GM19043 (cell line): ENCODE measurements around the gene BEST3.
"Not testable (repeated sequence)": the region's sequence is repeated elsewhere in the genome, so short reads cannot be mapped to it uniquely, and the experiment has no call there.

Source experiments
- ATAC-seq: cut with Tn5 transposase; IDR thresholded peaks from one replicate; pipeline ENCODE4 v1.9.1; 2021; ENCODE audit warnings: low read depth; ENCODE audit not compliant: unreplicated experiment

Gene BEST3

DNA sequence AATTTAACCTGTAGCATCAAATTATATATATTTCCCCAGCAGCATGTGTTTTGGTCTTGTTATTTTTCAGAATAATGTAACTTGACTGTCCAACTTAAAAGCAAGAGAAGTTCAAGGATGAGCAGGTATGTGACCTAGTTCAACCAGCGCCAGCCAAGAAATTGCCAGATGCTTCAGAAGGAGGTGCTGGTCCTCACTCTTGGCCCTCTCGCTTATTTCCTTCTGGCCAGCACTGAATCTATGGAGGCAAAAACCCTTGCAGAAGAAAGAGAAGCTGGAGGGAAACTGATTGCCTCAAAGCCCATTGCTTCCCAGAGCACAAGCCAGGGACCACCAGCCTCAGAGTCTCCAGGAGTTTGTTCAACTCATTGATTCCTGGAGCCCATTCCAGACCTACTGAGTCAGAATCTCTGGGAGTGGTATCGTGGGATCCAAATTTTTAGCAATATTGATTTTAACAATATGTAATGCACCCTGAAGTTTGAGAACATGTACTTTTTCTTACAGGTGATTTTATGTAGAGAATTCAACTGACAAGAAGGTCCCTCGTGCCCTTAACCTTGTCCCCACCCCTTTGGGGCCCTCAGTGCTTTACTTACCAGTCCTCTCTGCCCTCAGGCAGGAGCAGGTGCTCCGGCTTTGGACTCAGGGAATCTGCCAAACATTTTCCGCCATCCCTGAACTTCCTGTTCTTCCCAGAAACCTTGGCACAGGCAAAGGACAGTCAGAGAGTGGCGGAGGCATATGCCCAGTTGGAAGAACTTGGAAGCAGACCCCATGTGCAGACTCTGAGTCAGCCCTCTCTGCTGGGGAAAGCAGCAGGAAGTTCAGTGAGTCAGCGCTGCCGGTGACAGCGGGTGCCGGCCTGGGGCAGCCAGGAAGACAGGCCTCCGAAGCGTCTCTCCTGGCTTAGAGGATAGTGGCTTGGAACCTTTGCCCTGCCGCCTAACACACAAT is 10.4 kb downstream of the BEST3 start:
- peak; percentile 57 for ATAC-seq

DNA sequence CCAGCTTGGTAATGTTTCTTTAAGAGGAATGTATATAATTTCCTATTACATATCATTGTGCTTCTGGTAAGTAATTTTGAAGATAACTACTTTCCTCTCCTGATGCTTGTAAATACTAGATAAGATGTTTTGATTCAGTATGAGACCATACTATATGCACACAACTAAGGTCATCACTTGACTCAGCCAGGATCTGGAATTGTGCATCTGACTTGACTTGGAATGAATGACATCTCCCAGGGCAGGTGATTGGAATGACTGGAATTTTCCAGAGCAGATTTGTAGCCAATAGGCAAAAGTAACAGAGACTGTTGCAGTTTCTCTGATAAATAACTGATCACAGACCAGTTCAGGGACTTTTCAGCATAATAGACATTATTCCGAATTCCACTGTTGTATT is 11.1 kb downstream of the BEST3 start:
- no peak for ATAC-seq

DNA sequence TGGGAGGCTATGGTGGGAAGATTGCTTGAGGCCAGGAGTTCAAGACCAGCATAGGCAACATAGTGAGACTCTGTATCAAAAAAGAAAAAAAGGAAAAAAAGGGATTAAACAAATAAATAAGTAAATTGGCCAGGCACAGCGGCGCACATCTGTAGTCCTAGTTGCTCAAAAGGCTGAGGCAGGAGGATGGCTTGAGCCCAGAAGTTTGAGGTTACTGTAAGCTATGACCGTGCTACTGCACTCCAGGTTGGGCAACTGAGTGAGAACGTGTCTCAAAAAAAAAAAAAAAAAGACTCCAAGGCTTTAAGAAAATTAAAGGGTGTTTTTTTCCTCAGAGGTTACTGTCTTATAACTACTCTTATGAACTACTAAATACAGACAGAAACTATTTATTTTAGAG is 11.7 kb downstream of the BEST3 start:
- ATAC-seq: no peak

GRCh38 chr12:69686731-69687130 is 12.4 kb downstream of the BEST3 start:
- ATAC-seq: peak; percentile 44

DNA sequence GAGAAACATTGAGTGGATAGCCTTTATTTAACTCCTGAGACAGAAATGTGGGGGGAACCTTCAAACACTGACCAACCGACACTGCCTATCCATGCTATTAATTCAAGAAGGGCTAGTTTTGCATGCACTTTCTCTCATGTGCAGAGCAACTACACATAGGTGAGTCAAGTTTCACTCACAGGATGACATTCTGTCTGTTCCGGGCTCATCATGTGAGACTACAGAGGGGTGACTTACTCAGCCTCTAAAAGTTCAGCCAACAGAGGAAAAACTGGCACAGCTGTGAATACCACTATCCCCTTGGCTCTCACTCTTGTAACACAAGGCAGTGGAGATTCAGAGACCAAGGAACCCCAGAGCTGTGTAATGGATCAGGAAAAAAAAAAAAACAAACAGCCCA is 13.3 kb downstream of the BEST3 start:
- ATAC-seq: peak; percentile 68

- ATAC-seq: no peak
These were observed 14.6 kb downstream of the BEST3 start for GRCh38 chr12:69684466-69684865.

DNA sequence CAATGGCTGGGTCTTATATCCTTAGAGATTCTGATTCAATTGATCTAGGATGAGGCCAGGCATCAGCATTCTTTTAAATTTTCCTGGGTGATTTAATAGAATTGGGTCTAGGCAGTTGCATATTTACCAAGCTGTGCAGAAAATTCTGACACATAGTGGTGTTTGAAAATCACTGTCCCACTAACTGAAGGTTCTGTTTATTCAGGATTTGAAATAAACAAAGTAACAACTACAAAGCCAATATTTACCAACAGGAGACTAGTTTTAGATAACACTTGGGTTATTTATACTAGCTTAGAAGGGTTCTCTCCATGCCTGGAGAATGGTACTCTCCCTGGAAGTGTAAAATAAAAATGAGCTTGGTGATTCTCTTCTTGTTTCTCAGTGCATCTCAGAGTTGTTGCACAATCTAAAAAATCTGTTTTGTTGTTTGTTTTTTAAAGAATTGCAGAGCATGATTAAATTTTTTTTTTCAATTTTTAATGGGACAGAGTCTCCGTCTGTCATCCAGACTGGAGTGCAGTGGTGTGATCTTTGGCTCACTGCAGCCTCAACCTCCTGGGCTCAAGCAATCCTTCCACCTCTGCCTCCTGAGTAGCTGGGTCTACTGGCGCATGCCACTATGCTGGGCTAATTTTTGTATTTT is 16.9 kb downstream of the BEST3 start:
- ATAC-seq: no peak

- ATAC-seq: no peak
These were observed 20.0 kb downstream of the BEST3 start for GRCh38 chr12:69679119-69679518.

DNA sequence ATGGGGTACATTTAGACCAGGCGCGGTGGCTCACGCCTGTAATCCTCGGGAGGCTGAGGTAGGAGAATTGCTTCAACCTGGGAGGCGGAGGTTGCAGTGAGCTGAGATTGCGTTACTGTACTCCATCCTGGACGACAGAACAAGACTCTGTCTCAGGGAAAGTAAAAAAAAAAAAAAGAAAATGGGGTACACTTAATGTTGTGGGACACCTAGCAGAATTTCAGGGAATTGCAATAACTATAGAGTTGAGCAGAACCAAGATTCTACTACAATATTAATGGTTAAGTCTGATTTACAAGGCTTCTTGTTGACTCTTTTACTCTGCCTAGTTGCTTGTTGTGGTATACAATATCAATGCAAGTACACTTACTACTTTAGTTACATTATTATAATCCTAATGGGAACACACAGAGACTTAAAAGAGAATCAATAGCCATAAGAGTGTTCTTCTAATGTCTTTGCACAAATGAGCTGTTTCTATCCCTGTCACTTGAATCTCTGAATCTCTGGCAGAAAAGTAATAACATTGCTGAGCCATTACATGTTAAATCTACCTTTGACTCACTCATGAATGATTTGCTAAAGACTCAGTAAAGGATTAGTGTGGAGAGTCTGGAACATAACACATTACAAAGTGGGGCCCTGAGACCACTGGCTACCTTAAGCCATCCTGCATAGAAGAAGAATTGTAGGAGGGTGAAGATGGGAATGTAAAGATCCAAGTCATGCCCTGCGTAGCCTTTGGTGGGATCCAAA is 22.7 kb downstream of the BEST3 start:
- no peak for ATAC-seq

GRCh38 chr12:69672195-69672594 is 26.9 kb downstream of the BEST3 start:
- ATAC-seq: no peak

GRCh38 chr12:69671597-69671996 is 27.5 kb downstream of the BEST3 start:
- no peak for ATAC-seq

DNA sequence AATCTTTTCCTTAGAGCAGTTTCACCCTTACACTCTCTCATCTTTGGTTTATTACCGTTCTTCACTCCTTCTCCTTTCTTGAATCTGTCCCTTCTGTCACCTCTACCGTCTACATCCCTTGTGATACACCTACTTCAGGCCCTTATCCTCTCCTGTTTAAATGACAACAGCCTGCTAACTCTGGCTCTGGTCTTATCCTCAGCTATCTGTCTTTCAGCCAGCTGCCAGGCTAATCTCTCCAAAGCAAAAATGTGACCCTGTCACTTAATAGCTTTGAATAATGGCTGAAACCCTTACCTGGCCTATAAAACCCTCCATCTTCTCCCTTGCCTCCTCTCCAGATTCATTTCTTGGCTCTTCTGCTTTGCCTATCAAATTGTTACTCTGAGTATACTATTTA is 32.3 kb downstream of the BEST3 start:
- no peak for ATAC-seq

DNA sequence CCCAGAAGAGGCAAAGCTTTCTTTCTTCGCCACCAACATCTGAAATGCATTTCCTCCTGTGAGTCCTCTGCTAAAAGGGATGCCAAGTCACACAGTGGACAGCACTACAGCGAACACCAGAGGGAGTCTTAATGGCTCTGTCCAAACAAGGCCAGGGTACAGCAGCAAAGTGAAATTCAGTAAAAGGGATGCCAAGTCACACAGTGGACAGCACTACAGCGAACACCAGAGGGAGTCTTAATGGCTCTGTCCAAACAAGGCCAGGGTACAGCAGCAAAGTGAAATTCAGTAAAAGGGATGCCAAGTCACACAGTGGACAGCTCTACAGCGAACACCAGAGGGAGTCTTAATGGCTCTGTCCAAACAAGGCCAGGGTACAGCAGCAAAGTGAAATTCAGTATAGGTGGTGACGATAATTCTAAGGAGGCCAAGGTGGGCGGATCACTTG is 34.1 kb downstream of the BEST3 start:
- not testable (repeated sequence) for ATAC-seq

GRCh38 chr12:69663726-69664125 is 35.4 kb downstream of the BEST3 start:
- ATAC-seq: no peak

DNA sequence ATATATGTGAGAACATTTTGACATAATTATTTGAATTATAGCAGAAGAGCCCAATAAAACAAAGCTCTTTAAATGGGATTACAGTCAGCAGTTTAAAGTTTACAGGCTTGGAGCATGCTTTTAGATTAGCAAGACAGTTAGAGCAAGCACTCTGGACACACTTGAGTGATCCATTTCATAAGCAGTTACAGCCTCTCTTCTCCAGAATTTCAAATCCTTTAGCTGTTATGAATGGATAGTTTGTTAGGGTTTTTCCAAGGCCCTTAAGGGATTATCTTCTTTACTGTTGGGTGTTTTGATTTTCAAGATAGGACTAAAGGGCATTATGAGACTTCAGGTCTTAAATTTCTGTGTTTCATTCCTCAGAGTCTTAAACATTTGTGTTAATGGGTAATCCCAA is 36.3 kb downstream of the BEST3 start:
- ATAC-seq: no peak

GRCh38 chr12:69661386-69661785 is 37.7 kb downstream of the BEST3 start:
- ATAC-seq: no peak

GRCh38 chr12:69660164-69660863 is 38.8 kb downstream of the BEST3 start:
- no peak for ATAC-seq

GRCh38 chr12:69658203-69658602 is 40.9 kb downstream of the BEST3 start:
- ATAC-seq: no peak

DNA sequence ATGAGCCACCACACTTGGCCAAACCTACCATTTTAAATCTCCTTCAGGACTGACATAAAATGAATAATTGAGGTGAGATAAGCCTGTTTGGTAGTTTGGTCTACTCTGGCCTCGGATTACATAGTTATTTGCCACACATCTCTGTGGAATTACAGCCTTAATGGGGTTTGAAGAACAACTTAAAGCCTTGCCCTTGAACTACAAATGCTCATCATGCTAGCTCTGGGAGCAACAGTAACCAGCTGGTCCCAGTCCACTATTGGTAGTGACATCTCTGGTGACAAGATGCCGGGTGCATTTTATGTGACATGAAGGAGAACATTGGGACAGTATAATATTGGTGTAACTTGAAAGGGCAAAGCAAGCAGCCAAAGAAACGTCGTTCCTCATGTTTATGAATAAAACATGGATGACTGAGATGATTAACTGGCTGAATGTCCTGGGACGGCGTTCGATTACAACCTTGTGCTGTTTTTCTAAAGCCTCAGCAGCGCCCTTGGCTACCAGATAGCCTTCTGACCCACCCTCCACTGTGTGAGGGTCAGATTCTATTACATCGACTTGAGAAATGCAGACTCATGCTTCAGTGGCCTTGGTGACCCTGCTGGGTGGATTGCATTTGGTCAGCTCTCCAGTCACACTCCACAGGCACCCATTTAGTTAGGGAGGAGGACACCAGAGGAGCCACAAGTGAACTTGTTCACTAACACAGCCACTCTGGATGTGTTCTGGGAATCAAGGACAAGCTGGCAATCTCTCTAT is 41.5 kb downstream of the BEST3 start:
- ATAC-seq: no peak
